Measurements from ENCODE around the gene CSRP3.

Gene CSRP3

GRCh38 chr11:19220903-19221724 lies 19.3 kb upstream of the CSRP3 start:
- Histone ChIP-seq H3K9me2 (ENCODE audit: low read depth, low read length) (no peaks in the 10 kb centered on the region), H3K9ac (ENCODE audit: low read length) (no peak overlapping the region), H4K20me1 (ENCODE audit: insufficient read depth, low read length) (no peaks in the 10 kb centered on the region), H3K27ac (ENCODE audit: low read depth, low read length, poor library complexity, severe bottlenecking) (no peak overlapping the region), H3K4me3 (ENCODE audit: low read depth, low read length, poor library complexity, severe bottlenecking) (no peak overlapping the region), H2AFZ (ENCODE audit: low read length) (no peak overlapping the region), H3K36me3 (ENCODE audit: insufficient read depth, low read length) (peaks cover 33% of the 10 kb centered on the region), H3K4me2 (ENCODE audit: low read length) (no peak overlapping the region), H3K4me1 (ENCODE audit: insufficient read depth, low read length, severe bottlenecking) (no peaks in the 10 kb centered on the region), H3F3A (ENCODE audit: insufficient read depth, low read length) (0 out of 2 replicates have a peak, but pooled peaks cover 7% of the 10 kb centered on the region), H3K79me2 (ENCODE audit: insufficient read depth, low read length) (no peaks in the 10 kb centered on the region), H3K9me3 (ENCODE audit: low read length) (no peaks in the 10 kb centered on the region), H3K27me3 (ENCODE audit: insufficient read depth, low read length) (no peaks in the 10 kb centered on the region)
- TF ChIP-seq EZH2 (IDR thresholded peaks at IDR 0.05; ENCODE audit: borderline replicate concordance, low read length), result no peak
- TF ChIP-seq CTCF (IDR thresholded peaks at IDR 0.05; ENCODE audit: low read length), result no peak

- Histone ChIP-seq H3K79me2 (ENCODE audit: insufficient read depth, low read length) (no peaks in the 10 kb centered on the region), H3K36me3 (ENCODE audit: insufficient read depth, low read length) (peaks cover 11% of the 10 kb centered on the region), H3K4me2 (ENCODE audit: low read length) (no peak overlapping the region), H3K9ac (ENCODE audit: low read length) (no peak overlapping the region), H3K4me1 (ENCODE audit: insufficient read depth, low read length, severe bottlenecking) (no peaks in the 10 kb centered on the region), H4K20me1 (ENCODE audit: insufficient read depth, low read length) (no peaks in the 10 kb centered on the region), H2AFZ (ENCODE audit: low read length) (no peak overlapping the region), H3K9me3 (ENCODE audit: low read length) (no peaks in the 10 kb centered on the region), H3F3A (ENCODE audit: insufficient read depth, low read length) (0 out of 2 replicates have a peak, but pooled peaks cover 7% of the 10 kb centered on the region), H3K9me2 (ENCODE audit: low read depth, low read length) (no peaks in the 10 kb centered on the region), H3K27me3 (ENCODE audit: insufficient read depth, low read length) (no peaks in the 10 kb centered on the region), H3K4me3 (ENCODE audit: low read depth, low read length, poor library complexity, severe bottlenecking) (no peak overlapping the region), H3K27ac (ENCODE audit: low read depth, low read length, poor library complexity, severe bottlenecking) (no peak overlapping the region)
- TF ChIP-seq EZH2 (IDR thresholded peaks at IDR 0.05; ENCODE audit: borderline replicate concordance, low read length) (no peak), CTCF (IDR thresholded peaks at IDR 0.05; ENCODE audit: low read length) (no peak)
Observed at GRCh38 chr11:19218786-19219460, 17.1 kb upstream of the CSRP3 start.

GRCh38 chr11:19218216-19218615 lies 16.4 kb upstream of the CSRP3 start:
- H3K79me2 ChIP-seq (ENCODE audit: insufficient read depth, low read length), result no peaks in the 10 kb centered on the region
- H3K4me2 ChIP-seq (ENCODE audit: low read length), result no peak overlapping the region
- H3K4me1 ChIP-seq (ENCODE audit: insufficient read depth, low read length, severe bottlenecking), result no peaks in the 10 kb centered on the region
- H2AFZ ChIP-seq (ENCODE audit: low read length), result no peak overlapping the region
- no peak overlapping the region for H3K9ac ChIP-seq (ENCODE audit: low read length)
- no peaks in the 10 kb centered on the region for H4K20me1 ChIP-seq (ENCODE audit: insufficient read depth, low read length)
- H3K9me2 ChIP-seq (ENCODE audit: low read depth, low read length), result no peaks in the 10 kb centered on the region
- H3K4me3 ChIP-seq (ENCODE audit: low read depth, low read length, poor library complexity, severe bottlenecking), result no peak overlapping the region
- 0 out of 2 replicates have a peak, but pooled peaks cover 7% of the 10 kb centered on the region for H3F3A ChIP-seq (ENCODE audit: insufficient read depth, low read length)
- no peak overlapping the region for H3K27ac ChIP-seq (ENCODE audit: low read depth, low read length, poor library complexity, severe bottlenecking)
- H3K36me3 ChIP-seq (ENCODE audit: insufficient read depth, low read length), result peaks cover 5% of the 10 kb centered on the region
- no peaks in the 10 kb centered on the region for H3K27me3 ChIP-seq (ENCODE audit: insufficient read depth, low read length)
- TF ChIP-seq CTCF (IDR thresholded peaks at IDR 0.05; ENCODE audit: low read length), result no peak
- TF ChIP-seq EZH2 (IDR thresholded peaks at IDR 0.05; ENCODE audit: borderline replicate concordance, low read length), result no peak
- no peaks in the 10 kb centered on the region for H3K9me3 ChIP-seq (ENCODE audit: low read length)

Measured in OCI-LY1 (cell line).